ENCODE measurements around the gene UBAP2.

UBAP2 gene

GRCh38 chr9:34070606-34071324 is 22.1 kb upstream of the UBAP2 start:
- Histone ChIP-seq H3K9me3 (replicated peaks; ENCODE audit: insufficient read depth, low read length) (no peaks in the 10 kb centered on the region), H3K9ac (ENCODE audit: low read length) (no peak overlapping the region), H3K36me3 (replicated peaks; ENCODE audit: insufficient read depth, low read length) (no peaks in the 10 kb centered on the region), H2AFZ (ENCODE audit: low read length) (peak overlapping the region; percentile 74), H3K79me2 (ENCODE audit: low read length) (no peaks in the 10 kb centered on the region), H3K27ac (ENCODE audit: low read length) (peak overlapping the region; percentile 35; the same call in 1 of the 2 replicates), H3K4me2 (ENCODE audit: low read depth, low read length) (peak overlapping the region; percentile 54), H3K27me3 (replicated peaks; ENCODE audit: insufficient read depth, low read length) (no peaks in the 10 kb centered on the region), H3K9me2 (replicated peaks; ENCODE audit: insufficient read depth, low read length) (no peaks in the 10 kb centered on the region), H4K20me1 (ENCODE audit: insufficient read depth, low read length) (no peaks in the 10 kb centered on the region), H3K4me3 (ENCODE audit: low read length) (no peak overlapping the region), H3K4me1 (ENCODE audit: low read length) (peaks cover 16% of the 10 kb centered on the region), H3F3A (ENCODE audit: insufficient read depth, low read length) (peaks cover 5% of the 10 kb centered on the region; the same call in 1 of the 2 replicates)
- TF ChIP-seq EZH2 (optimal IDR thresholded peaks at IDR 0.05; ENCODE audit: low read depth, low read length) (no peak), EZH2phosphoT487 (IDR thresholded peaks at IDR 0.05; ENCODE audit: low read length) (no peak), CTCF (IDR thresholded peaks at IDR 0.05; ENCODE audit: low read length) (no peak)
- no peak for DNase-seq

GRCh38 chr9:34069831-34070230 is 21.1 kb upstream of the UBAP2 start:
- H2AFZ ChIP-seq (ENCODE audit: low read length): no peak overlapping the region
- H3F3A ChIP-seq (ENCODE audit: insufficient read depth, low read length): peaks cover 5% of the 10 kb centered on the region; the same call in 1 of the 2 replicates
- H3K9me3 ChIP-seq (replicated peaks; ENCODE audit: insufficient read depth, low read length): no peaks in the 10 kb centered on the region
- no peaks in the 10 kb centered on the region for H4K20me1 ChIP-seq (ENCODE audit: insufficient read depth, low read length)
- no peak overlapping the region for H3K4me2 ChIP-seq (ENCODE audit: low read depth, low read length)
- no peaks in the 10 kb centered on the region for H3K27me3 ChIP-seq (replicated peaks; ENCODE audit: insufficient read depth, low read length)
- no peak for DNase-seq
- peaks cover 16% of the 10 kb centered on the region for H3K4me1 ChIP-seq (ENCODE audit: low read length)
- no peaks in the 10 kb centered on the region for H3K36me3 ChIP-seq (replicated peaks; ENCODE audit: insufficient read depth, low read length)
- no peak overlapping the region for H3K4me3 ChIP-seq (ENCODE audit: low read length)
- H3K9ac ChIP-seq (ENCODE audit: low read length): no peak overlapping the region
- H3K9me2 ChIP-seq (replicated peaks; ENCODE audit: insufficient read depth, low read length): no peaks in the 10 kb centered on the region
- H3K27ac ChIP-seq (ENCODE audit: low read length): no peak overlapping the region
- TF ChIP-seq CTCF (IDR thresholded peaks at IDR 0.05; ENCODE audit: low read length): no peak
- TF ChIP-seq EZH2 (optimal IDR thresholded peaks at IDR 0.05; ENCODE audit: low read depth, low read length): no peak
- TF ChIP-seq EZH2phosphoT487 (IDR thresholded peaks at IDR 0.05; ENCODE audit: low read length): no peak
- H3K79me2 ChIP-seq (ENCODE audit: low read length): no peaks in the 10 kb centered on the region

GRCh38 chr9:34065541-34065940 is 16.9 kb upstream of the UBAP2 start:
- H4K20me1 ChIP-seq (ENCODE audit: insufficient read depth, low read length): no peaks in the 10 kb centered on the region
- DNase-seq: no peak
- TF ChIP-seq EZH2phosphoT487 (IDR thresholded peaks at IDR 0.05; ENCODE audit: low read length): no peak
- no peak for TF ChIP-seq EZH2 (optimal IDR thresholded peaks at IDR 0.05; ENCODE audit: low read depth, low read length)
- no peak for TF ChIP-seq CTCF (IDR thresholded peaks at IDR 0.05; ENCODE audit: low read length)
- H3K79me2 ChIP-seq (ENCODE audit: low read length): no peaks in the 10 kb centered on the region
- H3K27ac ChIP-seq (ENCODE audit: low read length): no peak overlapping the region
- H3K4me3 ChIP-seq (ENCODE audit: low read length): no peak overlapping the region
- H3F3A ChIP-seq (ENCODE audit: insufficient read depth, low read length): 0 out of 2 replicates have a peak, but pooled peaks cover under 1% of the 10 kb centered on the region
- H3K36me3 ChIP-seq (replicated peaks; ENCODE audit: insufficient read depth, low read length): no peaks in the 10 kb centered on the region
- no peaks in the 10 kb centered on the region for H3K9me2 ChIP-seq (replicated peaks; ENCODE audit: insufficient read depth, low read length)
- H3K4me1 ChIP-seq (ENCODE audit: low read length): peaks cover 1% of the 10 kb centered on the region; the same call in 1 of the 2 replicates
- no peak overlapping the region for H3K4me2 ChIP-seq (ENCODE audit: low read depth, low read length)
- H3K27me3 ChIP-seq (replicated peaks; ENCODE audit: insufficient read depth, low read length): no peaks in the 10 kb centered on the region
- H3K9me3 ChIP-seq (replicated peaks; ENCODE audit: insufficient read depth, low read length): no peaks in the 10 kb centered on the region
- H3K9ac ChIP-seq (ENCODE audit: low read length): no peak overlapping the region
- no peak overlapping the region for H2AFZ ChIP-seq (ENCODE audit: low read length)
